OCI-LY3 (cell line): ENCODE measurements around the gene LOX.

Source experiments
- H2AFZ ChIP-seq: fragments of 200-600, 300-600 bp; shearing (Covaris generic); 2 replicates; pipeline ENCODE4 v1.6.0; 2014; ENCODE audit warnings: antibody characterized with exemption, low read depth, low read length
- H3K27ac ChIP-seq: fragments of 200-600, 300-600 bp; sonication (generic); 2 replicates; pipeline ENCODE4 v1.5.1; 2014; ENCODE audit warnings: mild to moderate bottlenecking, low read length, moderate library complexity, mixed read lengths
- H3K27me3 ChIP-seq: fragments of 200-600, 300-600 bp; sonication (generic); 2 replicates; pipeline ENCODE4 v1.6.1; 2014; ENCODE audit warnings: low read depth, low read length, mixed read lengths
- H3K36me3 ChIP-seq: fragments of 200-600, 300-600 bp; sonication (generic); replicated peaks from 2 replicates; pipeline ENCODE3; 2014; ENCODE audit warnings: low read depth, low read length, mixed read lengths
- H3K4me1 ChIP-seq: fragments of 300-600, 200-600 bp; sonication (generic); 2 replicates; pipeline ENCODE4 v1.6.1; 2014; ENCODE audit warnings: low read length, mixed read lengths
- H3K4me2 ChIP-seq: fragments of 200-600, 300-600 bp; sonication (generic); 2 replicates; pipeline ENCODE4 v1.6.1; 2014; ENCODE audit warnings: low read length, mixed read lengths
- H3K4me3 ChIP-seq: fragments of 300-600, 200-600 bp; sonication (generic); 2 replicates; pipeline ENCODE4 v1.5.1; 2014; ENCODE audit warnings: antibody characterized with exemption, mild to moderate bottlenecking, low read length, moderate library complexity
- H3K79me2 ChIP-seq: fragments of 300-600, 200-600 bp; shearing (Covaris generic); 2 replicates; pipeline ENCODE4 v1.6.1; 2014; ENCODE audit warnings: mild to moderate bottlenecking, low read length, mixed read lengths
- H3K9ac ChIP-seq: fragments of 300-600, 200-600 bp; shearing (Covaris generic); 2 replicates; pipeline ENCODE4 v1.6.0; 2014; ENCODE audit warnings: mild to moderate bottlenecking, low read length, moderate library complexity
- H3K9me3 ChIP-seq: fragments of 200-600, 300-600 bp; shearing (Covaris generic); 2 replicates; pipeline ENCODE4 v1.6.1; 2014; ENCODE audit warnings: low read length, mixed read lengths; ENCODE audit not compliant: insufficient read depth
- H4K20me1 ChIP-seq: fragments of 200-600, 300-600 bp; sonication (generic); 2 replicates; pipeline ENCODE4 v1.6.1; 2016; ENCODE audit warnings: low read length, mixed read lengths; ENCODE audit not compliant: insufficient read depth
- CTCF ChIP-seq: fragments of 200-600, 300-600 bp; sonication (generic); IDR thresholded peaks from 2 replicates; pipeline ENCODE4 v1.5.1; 2014; ENCODE audit warnings: antibody characterized with exemption, low read length, low read depth
- EZH2phosphoT487 ChIP-seq: fragments of 200-600 bp; shearing (Covaris generic); IDR thresholded peaks from 2 replicates; pipeline ENCODE4 v1.6.1; 2018; ENCODE audit warnings: antibody characterized with exemption, mixed run types, low read depth

Gene LOX

DNA sequence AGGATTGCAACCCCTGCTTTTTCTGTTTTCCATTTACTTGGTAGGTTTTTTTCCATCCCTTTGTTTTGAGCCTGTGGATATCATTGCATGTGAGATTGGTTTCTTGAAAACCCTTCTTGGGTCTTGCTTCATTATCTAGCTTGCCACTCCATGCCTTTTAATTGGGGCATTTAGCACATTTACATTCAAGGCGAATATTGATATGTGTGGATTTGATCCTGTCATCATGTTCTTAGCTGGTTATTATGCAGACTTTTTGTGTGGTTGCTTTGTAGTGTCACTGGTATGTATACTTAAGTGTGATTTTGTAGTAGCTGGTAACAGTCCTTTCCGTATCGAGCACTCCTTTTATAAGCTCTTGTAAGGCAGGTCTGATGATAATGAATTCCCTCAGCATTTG lies 26.5 kb downstream of the LOX start:
- no peak for TF ChIP-seq EZH2phosphoT487
- TF ChIP-seq CTCF, result no peak
- no peaks in the 10 kb centered on the region for H3K4me1 ChIP-seq
- no peak overlapping the region for H2AFZ ChIP-seq
- no peaks in the 10 kb centered on the region for H3K36me3 ChIP-seq
- no peaks in the 10 kb centered on the region for H3K79me2 ChIP-seq
- H3K27me3 ChIP-seq, result no peaks in the 10 kb centered on the region
- H3K4me3 ChIP-seq, result no peak overlapping the region
- H3K27ac ChIP-seq, result no peak overlapping the region
- H3K4me2 ChIP-seq, result no peak overlapping the region
- no peak overlapping the region for H3K9ac ChIP-seq
- no peaks in the 10 kb centered on the region for H4K20me1 ChIP-seq
- H3K9me3 ChIP-seq, result no peaks in the 10 kb centered on the region

DNA sequence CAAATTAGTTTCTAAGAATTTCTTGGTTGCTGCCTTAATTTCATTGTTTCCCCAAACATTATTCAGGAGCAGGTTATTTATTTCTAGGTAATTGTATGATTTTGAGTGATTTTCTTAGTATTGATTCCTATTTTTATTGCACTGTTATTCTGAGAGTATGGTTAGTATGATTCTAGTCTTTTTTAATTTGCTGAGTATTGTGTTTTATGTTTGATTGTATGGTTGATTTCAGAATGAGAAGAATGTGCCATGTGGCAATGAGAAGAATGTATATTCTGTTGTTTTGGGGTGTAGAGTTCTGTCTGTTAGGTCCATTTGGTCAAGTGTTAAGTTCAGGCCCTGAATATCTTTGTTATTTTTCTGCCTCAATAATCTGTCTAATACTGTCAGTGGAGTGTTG lies 27.1 kb downstream of the LOX start:
- Histone ChIP-seq H3K9ac (no peak overlapping the region), H3K4me2 (no peak overlapping the region), H3K4me3 (no peak overlapping the region), H2AFZ (no peak overlapping the region), H3K27me3 (no peaks in the 10 kb centered on the region), H3K9me3 (no peaks in the 10 kb centered on the region), H4K20me1 (no peaks in the 10 kb centered on the region), H3K79me2 (no peaks in the 10 kb centered on the region), H3K36me3 (no peaks in the 10 kb centered on the region), H3K4me1 (no peaks in the 10 kb centered on the region), H3K27ac (no peak overlapping the region)
- TF ChIP-seq CTCF (no peak), EZH2phosphoT487 (no peak)

GRCh38 chr5:122040636-122041302 lies 37.3 kb downstream of the LOX start:
- Histone ChIP-seq H3K27me3 (no peaks in the 10 kb centered on the region), H3K36me3 (no peaks in the 10 kb centered on the region), H3K4me2 (no peak overlapping the region), H3K79me2 (no peaks in the 10 kb centered on the region), H4K20me1 (no peaks in the 10 kb centered on the region), H3K27ac (no peak overlapping the region), H3K4me1 (no peaks in the 10 kb centered on the region), H2AFZ (no peak overlapping the region), H3K9ac (no peak overlapping the region), H3K9me3 (no peaks in the 10 kb centered on the region), H3K4me3 (no peak overlapping the region)
- TF ChIP-seq EZH2phosphoT487 (no peak), CTCF (no peak)

DNA sequence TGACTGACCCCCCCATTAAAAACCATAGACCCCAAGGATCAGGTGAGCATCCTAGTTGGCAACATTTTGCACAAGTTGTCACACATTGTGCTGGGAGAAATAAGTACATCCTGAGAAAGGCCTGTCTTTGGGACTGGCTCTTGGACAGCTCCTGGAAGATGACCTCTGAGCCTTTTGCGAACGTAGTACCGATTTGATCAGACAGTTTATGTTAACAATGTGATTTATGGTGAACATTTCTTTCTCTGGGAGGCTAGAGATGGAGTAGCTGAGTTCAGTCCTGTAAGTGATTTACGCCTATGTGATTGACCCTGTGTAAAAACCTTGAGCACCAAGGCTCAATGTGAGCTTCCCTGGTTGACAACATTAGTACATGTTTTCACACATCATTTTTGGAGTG lies 41.7 kb downstream of the LOX start:
- TF ChIP-seq EZH2phosphoT487, result no peak
- TF ChIP-seq CTCF, result no peak
- Histone ChIP-seq H3K27me3 (no peaks in the 10 kb centered on the region), H3K4me3 (no peak overlapping the region), H3K27ac (no peak overlapping the region), H4K20me1 (no peaks in the 10 kb centered on the region), H2AFZ (no peak overlapping the region), H3K79me2 (no peaks in the 10 kb centered on the region), H3K36me3 (no peaks in the 10 kb centered on the region), H3K9ac (no peak overlapping the region), H3K4me2 (no peak overlapping the region), H3K9me3 (no peaks in the 10 kb centered on the region), H3K4me1 (no peaks in the 10 kb centered on the region)
